HG02981 (cell line): ENCODE data around the gene HPDL.
"Not testable (repeated sequence)": the region's sequence is repeated elsewhere in the genome, so short reads cannot be mapped to it uniquely, and the experiment has no call there.

Experiments
- ATAC-seq: cut with Tn5 transposase; IDR thresholded peaks from one replicate; pipeline ENCODE4 v1.9.1; 2021; ENCODE audit warnings: mild to moderate bottlenecking, moderate library complexity; ENCODE audit not compliant: unreplicated experiment

HPDL gene

DNA sequence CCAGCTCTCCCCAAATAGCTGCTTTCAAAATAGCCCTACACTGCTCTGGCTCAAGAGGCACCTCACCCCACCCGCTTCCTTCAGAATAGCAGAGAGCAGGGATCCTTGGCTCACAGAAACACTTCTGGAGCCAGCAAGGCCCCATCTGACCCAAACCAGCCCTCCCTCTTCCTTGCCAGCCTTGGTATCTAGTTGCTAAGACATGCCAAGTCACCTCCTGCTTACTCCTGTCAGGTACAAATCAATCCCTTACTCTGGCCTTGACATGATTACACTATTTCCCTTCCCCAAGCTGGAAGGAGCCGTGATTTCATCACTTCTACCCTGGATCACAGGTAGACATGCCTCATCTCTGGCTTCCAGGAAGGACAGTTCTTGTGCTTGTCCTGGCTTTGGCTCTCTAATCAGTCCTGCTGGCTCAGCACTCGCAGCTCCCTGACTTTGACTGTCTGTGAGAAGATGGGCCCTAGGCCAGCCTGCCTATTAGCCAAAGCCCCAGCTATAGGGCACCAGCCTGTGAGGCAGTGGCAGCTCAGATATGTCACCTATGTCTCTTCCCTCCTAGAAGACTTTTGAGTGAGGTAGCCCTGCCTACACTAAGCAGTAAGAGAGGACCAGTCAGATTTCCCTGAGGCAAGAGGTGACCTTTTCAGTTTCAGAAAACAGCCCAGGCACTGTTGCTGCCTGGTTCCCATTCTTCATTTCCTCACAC is 22.4 kb downstream of the HPDL start:
- ATAC-seq: no peak

DNA sequence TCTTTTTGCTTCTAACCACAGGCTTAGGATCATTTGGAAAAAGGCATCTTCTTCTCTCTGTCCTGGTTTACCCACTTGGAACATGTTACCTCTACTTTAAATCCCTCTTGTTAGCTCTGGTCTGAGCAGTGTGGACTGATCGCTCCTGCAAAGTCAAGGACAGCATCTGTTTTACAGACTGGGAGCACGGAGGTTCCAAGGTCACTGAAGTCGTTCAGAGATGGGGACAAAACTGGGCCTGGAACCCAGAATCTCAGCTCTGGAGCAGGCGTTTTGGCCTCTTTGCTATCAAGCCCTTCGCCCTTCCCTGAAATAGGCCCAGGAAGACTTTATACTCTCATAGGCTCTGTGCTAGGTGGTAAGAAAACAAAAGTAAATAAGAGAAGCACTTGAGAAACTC is 24.8 kb downstream of the HPDL start:
- ATAC-seq: no peak

DNA sequence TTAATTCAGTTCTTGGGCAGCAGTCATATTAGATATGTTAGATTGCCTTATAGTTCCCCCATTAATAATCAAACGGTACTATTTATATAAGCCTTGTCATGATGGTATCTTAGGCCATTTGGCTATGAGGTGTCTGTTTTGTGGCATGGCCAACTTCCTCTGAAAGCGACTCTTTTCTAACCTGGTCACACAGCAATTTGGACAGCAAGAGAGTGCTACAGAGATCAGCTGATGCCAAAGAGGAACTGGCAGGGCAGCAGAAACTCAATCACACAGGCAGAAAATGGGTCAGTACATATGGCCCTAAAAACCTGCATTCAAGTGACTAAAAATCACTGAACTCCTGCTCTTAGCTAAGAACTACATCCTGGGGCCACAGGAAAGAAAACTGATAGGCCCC is 27.0 kb downstream of the HPDL start:
- ATAC-seq: no peak

DNA sequence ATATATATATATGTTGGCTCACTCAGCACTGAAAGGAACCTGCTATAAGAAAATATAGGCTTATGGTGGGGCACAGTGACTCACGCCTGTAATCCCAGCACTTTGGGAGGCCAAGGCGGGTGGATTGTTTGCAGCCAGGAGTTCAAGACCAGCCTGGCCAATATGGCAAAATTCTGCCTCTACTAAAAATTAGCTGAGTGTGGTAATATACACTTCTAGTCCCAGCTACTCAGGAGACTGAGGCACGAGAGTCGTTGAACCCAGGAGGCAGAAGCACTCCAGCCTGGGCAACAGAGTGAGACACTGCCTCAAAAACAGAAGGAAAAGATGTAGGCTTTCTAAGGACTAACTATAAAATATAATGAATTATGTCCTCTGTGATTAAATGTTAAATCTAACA is 28.1 kb downstream of the HPDL start:
- ATAC-seq: no peak

DNA sequence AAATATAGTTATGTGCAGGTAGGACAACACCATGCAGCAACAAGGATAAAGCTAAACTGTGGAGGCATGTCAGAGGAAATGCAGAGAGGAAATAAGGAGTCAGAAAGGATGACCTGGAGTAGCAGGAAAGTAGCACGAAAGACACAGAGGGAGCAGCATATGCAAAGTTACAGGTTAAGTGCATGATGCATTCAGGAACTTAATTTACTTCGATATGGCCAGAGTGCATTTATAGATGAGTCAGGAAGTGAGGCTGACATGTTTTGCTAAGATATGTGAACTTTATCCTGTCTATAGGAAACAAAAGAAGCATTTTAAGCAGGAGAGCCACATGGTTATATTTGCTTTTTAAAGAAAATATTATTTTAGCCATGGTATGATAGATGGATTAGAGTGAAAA is 29.0 kb downstream of the HPDL start:
- ATAC-seq: no peak

DNA sequence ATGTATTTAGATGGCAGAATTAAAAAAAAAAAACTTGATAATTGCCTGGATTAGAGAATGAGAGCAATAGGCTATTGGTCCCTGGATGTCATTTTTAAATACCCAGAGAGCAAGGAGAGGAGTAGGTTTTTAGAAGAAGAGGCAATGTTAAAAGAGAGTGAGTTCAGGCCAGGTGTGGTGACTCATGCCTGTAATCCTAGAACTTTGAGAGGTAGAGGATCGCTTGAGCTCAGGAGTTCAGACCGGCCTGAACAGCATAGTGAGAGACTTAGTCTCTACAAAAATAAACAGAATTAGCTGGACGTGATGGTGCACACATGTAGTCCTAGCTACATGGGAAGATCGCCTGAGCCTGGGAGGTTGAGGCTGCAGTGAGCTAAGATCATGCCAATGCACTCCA is 29.5 kb downstream of the HPDL start:
- no peak for ATAC-seq

DNA sequence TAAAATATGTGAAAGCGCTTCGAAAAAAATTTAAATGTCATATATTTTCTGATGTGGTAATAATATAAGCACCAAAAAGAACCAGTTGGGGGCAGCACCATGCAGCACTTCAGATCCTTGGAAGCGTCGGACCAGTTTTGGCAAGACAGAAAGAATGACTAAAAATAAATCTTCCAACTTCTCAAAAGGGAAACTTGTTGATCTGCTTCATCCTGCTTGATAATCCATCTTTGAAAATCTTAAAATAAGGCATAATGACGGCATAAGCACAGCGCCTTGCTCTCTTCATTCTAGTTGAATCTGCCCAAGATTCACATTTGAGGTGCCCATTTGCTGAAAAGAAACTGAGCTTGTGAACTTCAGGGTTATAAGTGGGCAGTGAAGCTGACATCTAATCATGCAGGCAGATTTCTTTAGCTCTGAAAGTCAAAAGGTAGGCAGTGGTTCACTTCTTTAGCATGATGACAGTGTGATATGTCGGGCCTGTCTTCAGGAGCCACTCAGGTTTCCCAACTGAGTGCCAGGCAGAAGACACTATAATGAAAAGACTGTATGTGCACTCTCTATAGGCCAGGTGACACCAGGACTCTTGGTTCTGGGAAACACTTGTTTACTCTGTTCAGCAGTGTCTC is 33.3 kb downstream of the HPDL start:
- no peak for ATAC-seq

DNA sequence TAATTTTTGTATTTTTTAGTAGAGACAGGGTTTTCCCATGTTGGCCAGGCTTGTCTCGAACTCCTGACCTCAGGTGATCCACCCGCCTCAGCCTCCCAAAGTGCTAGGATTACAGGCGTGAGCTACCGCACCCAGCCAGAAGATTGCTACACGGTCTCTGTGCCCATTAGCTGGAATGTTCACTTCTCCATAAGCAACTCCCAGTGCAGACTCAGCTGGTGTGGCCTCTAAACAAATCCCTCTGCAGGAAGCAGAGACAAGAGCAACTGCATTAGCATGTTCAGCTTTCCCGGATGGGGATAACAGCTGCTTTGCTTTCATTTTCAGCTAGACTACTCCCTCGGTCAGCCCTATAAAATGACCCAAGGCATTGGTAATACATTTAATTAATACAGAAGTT is 34.3 kb downstream of the HPDL start:
- not testable (repeated sequence) for ATAC-seq

DNA sequence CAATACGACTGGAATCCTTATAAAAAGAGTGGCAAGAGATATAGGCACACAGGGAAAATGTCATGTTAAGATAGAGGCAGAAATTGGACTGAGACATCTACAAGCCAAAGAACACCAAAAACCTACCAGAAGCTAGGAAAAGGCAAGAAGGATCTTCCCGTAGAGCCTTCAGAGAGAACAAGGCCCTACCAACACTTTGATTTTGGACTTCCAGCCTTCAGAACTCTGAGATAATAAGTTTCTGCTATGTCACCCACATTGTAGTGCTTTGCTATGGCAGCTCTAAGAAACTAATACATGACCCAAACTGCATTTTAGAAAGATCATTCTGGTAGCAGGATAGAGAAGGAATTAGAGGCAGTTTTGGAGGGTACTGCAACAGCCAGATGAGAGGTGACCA is 37.6 kb downstream of the HPDL start:
- no peak for ATAC-seq

DNA sequence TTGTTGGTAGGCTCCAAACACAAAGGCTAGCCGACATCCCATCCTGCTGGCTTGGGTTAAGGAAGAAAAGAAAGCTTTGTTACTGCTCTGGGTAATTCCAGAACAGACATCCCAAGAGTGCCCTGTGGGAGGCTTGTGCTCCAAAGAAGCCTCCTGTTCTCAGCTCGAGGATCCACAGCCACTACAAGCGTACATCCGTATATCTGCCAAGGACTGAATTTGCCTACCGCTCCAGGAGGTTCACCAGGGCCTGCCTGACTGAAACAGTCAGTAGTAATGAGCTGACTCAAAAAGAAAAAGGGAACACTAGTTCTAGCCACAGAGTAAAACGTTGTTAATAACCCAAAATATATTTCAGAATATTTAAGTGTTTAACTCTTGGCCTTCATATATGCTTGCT is 38.4 kb downstream of the HPDL start:
- ATAC-seq: no peak

DNA sequence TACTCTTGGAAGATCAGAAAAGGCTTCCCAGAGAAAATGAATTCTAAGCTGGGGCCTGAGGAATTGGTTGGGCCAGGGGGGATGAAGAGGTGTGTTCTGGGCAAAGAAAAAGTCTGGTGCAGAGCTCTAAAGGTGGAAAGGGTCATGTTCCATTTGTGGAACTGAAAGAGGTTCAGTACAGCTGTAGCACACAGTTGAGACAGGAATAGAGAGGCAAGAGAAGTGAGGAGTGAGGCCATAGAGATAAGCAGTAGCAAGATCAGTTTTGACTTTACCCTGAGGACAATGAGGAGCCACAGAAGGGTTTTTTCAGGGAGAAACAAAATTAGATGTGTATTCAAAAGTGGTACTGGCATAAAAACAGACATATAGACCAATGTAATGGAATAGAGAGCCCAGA is 43.9 kb downstream of the HPDL start:
- no peak for ATAC-seq

DNA sequence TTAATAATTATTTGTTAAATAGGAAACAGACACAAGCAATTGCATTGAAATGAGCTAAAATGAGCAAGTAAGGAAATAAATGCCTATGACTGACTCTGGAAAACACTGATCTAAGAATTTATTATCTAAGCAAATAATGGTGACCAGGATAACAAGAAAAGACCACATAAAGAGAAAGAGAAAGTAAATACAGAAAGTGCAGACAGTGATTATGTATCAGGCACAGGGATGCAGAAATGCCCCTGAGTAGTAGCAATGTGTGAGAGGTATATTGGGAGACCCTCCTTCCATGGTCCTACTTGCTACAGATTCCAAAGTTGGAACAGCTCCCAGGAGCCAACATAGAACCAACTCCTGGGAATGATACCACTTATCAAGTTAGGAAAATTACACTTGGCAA is 46.9 kb downstream of the HPDL start:
- ATAC-seq: no peak

DNA sequence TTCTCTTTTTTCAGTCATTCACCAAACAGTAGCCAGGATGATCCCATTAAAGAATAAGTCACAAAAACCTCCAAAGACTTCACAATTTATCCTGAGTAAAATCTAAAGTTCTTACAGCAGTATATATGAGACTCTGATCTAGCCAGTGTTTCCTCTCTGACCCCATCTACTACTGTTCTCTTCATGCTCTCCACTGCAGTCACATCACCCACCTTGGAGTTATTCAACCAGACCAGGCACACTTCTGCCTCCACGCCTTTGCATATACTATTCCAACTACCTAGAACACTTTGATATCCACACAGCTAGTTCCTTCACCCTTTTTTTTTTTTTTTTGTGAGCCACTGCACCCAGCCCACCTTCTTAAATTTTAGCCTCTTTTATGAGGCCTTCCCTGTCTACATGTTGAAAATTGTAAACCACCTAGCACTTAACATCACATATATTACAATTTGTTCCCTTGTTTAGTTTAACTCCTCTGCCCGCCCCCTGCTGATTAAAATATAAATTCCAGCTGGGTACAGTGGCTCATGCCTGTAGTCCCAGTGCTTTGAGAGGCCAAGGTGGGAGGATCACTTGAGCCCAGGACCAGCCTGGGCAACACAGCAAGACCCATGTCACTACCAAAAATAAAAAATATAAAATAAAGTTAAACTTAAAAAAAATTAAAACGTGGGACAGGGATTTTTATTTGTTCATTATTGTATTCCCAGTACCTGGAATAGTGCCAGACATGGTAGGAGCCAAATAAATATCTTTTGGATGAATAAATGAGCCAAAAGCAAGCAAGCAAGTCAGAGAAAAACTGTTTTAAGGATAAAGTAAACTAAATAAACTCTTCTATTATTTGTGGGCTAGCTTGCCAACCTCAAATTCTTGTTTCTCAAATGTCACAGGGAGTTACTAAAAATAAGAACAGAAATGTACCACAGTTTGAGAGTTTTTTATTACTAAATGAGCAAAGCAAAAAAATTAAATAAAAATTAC is 48.7 kb downstream of the HPDL start:
- no peak for ATAC-seq

DNA sequence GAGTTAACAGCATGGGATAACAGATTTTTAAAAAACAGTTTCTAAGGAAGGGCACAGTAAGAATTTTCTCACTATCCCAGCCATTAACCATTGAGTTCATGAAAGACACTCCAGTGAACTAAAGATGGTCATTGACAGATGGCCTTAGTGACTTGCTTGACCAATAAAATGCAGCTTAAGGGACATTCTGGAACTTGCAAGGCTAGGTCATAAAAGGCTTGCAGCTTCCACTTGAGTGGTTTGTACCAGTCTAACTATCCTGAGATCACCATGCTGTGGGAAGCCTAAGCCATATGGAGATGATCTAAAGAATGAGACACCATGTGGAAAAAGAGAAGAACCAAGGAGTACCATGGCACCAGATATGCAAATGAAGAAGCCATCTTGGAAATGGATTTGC is 51.5 kb downstream of the HPDL start:
- no peak for ATAC-seq
